Transverse colon (tissue), 4 donors: ENCODE results near the gene PTPRN2. TPM values are rescaled to one million over a fixed set of nuclear protein-coding genes. Genes with fewer than 3 reads are reported as not detected.
"Not testable (repeated sequence)": the region's sequence is repeated elsewhere in the genome, so short reads cannot be mapped to it uniquely, and the experiment has no call there.

Experiments
- DNase-seq: peaks from one replicate; pipeline ENCODE4 v3.0.0-alpha.2; 2019
- H3K27ac ChIP-seq, 4 donors: fragments of 200-600 bp; sonication (generic); 2 replicates each; pipeline ENCODE4 v1.5.1; 2016 to 2018; ENCODE audit warnings: inconsistent platforms in 4 of 4
- H3K27me3 ChIP-seq: fragments of 200-600 bp; sonication (generic); 2 replicates; pipeline ENCODE4 v1.5.1; 2017; ENCODE audit warnings: inconsistent platforms
- H3K36me3 ChIP-seq, 4 donors: fragments of 200-600 bp; sonication (generic); 2 replicates each; pipeline ENCODE4 v1.5.1; 2017 to 2019; ENCODE audit warnings: inconsistent platforms in 4 of 4
- H3K4me1 ChIP-seq, 4 donors: fragments of 200-600 bp; sonication (generic); 2 replicates each; pipeline ENCODE4 v1.5.1; 2017 to 2020; ENCODE audit warnings: inconsistent platforms in 4 of 4
- H3K4me3 ChIP-seq, 4 donors: fragments of 200-600 bp; sonication (generic); 1 replicate in 1 of 4; 2 replicates in 3 of 4; pipeline versions ENCODE4 v1.5.1 to v1.6.1; 2017 to 2019; ENCODE audit warnings: inconsistent platforms in 4 of 4
- H3K9me3 ChIP-seq, 2 donors: fragments of 200-600 bp; sonication (generic); 2 replicates each; pipeline ENCODE4 v1.5.1; 2017 to 2019; ENCODE audit warnings: inconsistent platforms in 2 of 2
- EP300 ChIP-seq: sonication (generic); formaldehyde crosslinking; IDR thresholded peaks from one replicate; pipeline ENCODE4 v1.6.1; 2017; ENCODE audit warnings: antibody characterized with exemption, low read depth
- POLR2A ChIP-seq: fragments of 450-650 bp; IDR thresholded peaks from one replicate; pipeline ENCODE4 v1.6.1; 2016; ENCODE audit warnings: antibody characterized with exemption, mild to moderate bottlenecking, moderate library complexity
- POLR2AphosphoS5 ChIP-seq, 3 donors: sonication (generic); formaldehyde crosslinking; IDR thresholded peaks; one replicate each; pipeline ENCODE4 v1.6.1; 2016; ENCODE audit warnings: antibody characterized with exemption in 3 of 3
- WGBS, 2 donors: methylation state at CpG; one replicate each; pipeline ENCODE4 v1.1.5; 2018; ENCODE audit warnings: low coverage in 1 of 2; 5-methylcytosine and 5-hydroxymethylcytosine counted together
- in situ Hi-C, 4 donors: fragments of 200-750 bp; cut with MboI; loops; one replicate each; pipeline versions ENCODE4 v1.15.0 to v1.15.1; 2017; ENCODE audit warnings: low sequenced_read_pairs in 3 of 4, low pct_ligation_motif_present in 1 of 4, low pct_unique_long_range_greater_than_20kb in 1 of 4
- intact Hi-C: fragments of 100-400 bp; cut with DNase I; formaldehyde crosslinking; loops from one replicate; pipeline ENCODE4 v1.15.1; 2023; ENCODE audit warnings: low total_unique reads
- total RNA-seq, 4 donors: library from RNA; depleted of rRNA; stranded (reverse); fragments of >200 nt; gene quantifications; one replicate each; pipeline ENCODE4 v1.1.0, GENCODE V29; 2016
- TF ChIP-seq, protein P1 (sequence below), 5 experiments: fragments of 200-600 bp in 3 of 5; fragments of 450-650 bp in 2 of 5; sonication (generic) in 3 of 5; IDR thresholded peaks; 1 replicate in 2 of 5; 2 replicates in 3 of 5; pipeline ENCODE4 v1.5.1; 2016 to 2017; ENCODE audit warnings: antibody characterized with exemption in 5 of 5, inconsistent platforms in 3 of 5, mild to moderate bottlenecking in 2 of 5, moderate library complexity in 1 of 5

Gene PTPRN2
- total RNA-seq, 4 donors from 2014 or later = 15.4 to 31.1 (median 21.8) TPM

DNA sequence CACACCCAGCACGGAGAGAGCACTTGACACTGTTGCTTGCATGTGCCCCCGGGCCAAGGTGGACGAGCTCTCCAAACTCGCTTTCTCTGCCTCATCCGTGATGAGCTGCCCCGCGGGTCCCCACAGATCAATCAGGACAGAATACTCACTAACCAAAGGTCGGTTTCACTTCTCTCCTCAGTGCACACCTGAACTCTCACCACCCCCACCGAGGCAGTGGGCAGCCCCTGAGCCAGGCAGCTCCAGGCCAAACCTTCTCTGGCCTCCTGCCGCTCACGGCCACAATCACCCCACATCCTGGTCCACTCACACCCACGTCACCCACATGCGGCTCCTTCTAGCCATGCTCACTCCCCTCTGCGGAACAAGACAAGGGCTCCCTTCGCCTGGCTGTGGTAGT is 806.9 kb downstream of the PTPRN2 start:
- no peaks in the 10 kb centered on the region for H3K36me3 ChIP-seq
- no peak for TF ChIP-seq POLR2AphosphoS5 (IDR thresholded peaks at IDR 0.05)
- no peak for TF ChIP-seq EP300
- TF ChIP-seq POLR2A = no peak
- TF ChIP-seq, protein P1, sequence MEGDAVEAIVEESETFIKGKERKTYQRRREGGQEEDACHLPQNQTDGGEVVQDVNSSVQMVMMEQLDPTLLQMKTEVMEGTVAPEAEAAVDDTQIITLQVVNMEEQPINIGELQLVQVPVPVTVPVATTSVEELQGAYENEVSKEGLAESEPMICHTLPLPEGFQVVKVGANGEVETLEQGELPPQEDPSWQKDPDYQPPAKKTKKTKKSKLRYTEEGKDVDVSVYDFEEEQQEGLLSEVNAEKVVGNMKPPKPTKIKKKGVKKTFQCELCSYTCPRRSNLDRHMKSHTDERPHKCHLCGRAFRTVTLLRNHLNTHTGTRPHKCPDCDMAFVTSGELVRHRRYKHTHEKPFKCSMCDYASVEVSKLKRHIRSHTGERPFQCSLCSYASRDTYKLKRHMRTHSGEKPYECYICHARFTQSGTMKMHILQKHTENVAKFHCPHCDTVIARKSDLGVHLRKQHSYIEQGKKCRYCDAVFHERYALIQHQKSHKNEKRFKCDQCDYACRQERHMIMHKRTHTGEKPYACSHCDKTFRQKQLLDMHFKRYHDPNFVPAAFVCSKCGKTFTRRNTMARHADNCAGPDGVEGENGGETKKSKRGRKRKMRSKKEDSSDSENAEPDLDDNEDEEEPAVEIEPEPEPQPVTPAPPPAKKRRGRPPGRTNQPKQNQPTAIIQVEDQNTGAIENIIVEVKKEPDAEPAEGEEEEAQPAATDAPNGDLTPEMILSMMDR (IDR thresholded peaks at IDR 0.05) = no peak
- no peak for DNase-seq
- intact Hi-C loops = no loop called here
- no peaks in the 10 kb centered on the region for H3K27me3 ChIP-seq
- H3K9me3 ChIP-seq = no peaks in the 10 kb centered on the region
- no peak overlapping the region for H3K27ac ChIP-seq
- no peaks in the 10 kb centered on the region for H3K4me1 ChIP-seq
- no peak overlapping the region for H3K4me3 ChIP-seq
- 86 to 87% methylated on average over 8 to 15 of the region's 15 CpGs for WGBS, 2 donors
- in situ Hi-C loops = no loop called here

DNA sequence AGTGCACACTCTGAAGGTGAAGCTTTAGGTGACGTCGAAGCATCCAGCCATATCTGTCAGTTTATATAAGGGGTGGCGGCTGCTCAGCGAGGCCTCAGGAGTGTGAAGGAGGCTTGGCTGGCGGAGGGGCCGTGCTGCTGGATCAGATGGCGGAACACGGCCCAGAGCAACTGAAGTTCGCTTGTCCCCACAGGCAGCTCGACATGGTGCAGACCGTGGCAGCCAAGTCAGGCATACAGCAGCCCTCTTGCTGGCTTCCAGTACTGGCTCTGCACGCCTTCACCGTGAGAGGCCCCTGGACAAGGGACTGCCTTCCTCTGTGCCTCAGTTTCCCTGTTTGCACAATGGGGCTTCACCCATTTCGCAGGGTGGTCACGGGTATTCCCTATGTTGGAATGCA is 807.3 kb downstream of the PTPRN2 start:
- Histone ChIP-seq H3K36me3 (no peaks in the 10 kb centered on the region), H3K9me3 (no peaks in the 10 kb centered on the region), H3K4me3 (no peak overlapping the region), H3K27ac (no peak overlapping the region), H3K4me1 (no peaks in the 10 kb centered on the region), H3K27me3 (no peaks in the 10 kb centered on the region)
- intact Hi-C loops (no loop called here), in situ Hi-C loops (no loop called here)
- WGBS, 2 donors = 91% methylated on average over 15 of the region's 15 CpGs; no CpG with 5 or more reads in 1 of the 2 donors
- DNase-seq = no peak
- TF ChIP-seq, protein P1 (IDR thresholded peaks at IDR 0.05) = no peak
- TF ChIP-seq POLR2A (no peak), POLR2AphosphoS5 (IDR thresholded peaks at IDR 0.05) (no peak), EP300 (no peak)

DNA sequence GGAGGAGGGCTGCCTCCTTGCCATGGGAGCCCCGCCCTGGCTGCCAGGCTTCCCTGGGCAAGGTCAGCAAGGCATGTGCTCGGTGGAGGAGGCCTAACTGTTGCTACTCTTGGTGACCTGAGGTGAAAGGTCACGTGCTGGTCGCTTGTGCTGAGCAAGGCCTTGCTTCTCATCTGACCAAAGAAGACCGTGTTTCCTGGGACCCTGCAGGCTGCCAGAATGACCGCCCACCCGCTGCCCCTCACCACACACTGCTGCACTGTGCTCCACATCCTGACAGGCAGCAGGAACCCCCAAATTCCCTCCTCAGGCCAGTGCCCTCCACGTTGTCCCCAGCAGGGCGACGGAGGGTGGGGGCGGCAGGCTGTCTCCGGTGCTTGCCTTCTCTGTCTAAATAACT is 808.4 kb downstream of the PTPRN2 start:
- H3K4me1 ChIP-seq = no peaks in the 10 kb centered on the region
- intact Hi-C loops (no loop called here), in situ Hi-C loops (no loop called here)
- WGBS, 2 donors = 84% methylated on average over 12 of the region's 12 CpGs; no CpG with 5 or more reads in 1 of the 2 donors
- H3K27ac ChIP-seq = no peak overlapping the region
- TF ChIP-seq, protein P1 (IDR thresholded peaks at IDR 0.05) = no peak
- no peak for TF ChIP-seq POLR2A
- TF ChIP-seq EP300 = no peak
- no peak overlapping the region for H3K4me3 ChIP-seq
- no peak for DNase-seq
- H3K27me3 ChIP-seq = no peaks in the 10 kb centered on the region
- no peaks in the 10 kb centered on the region for H3K9me3 ChIP-seq
- H3K36me3 ChIP-seq = no peaks in the 10 kb centered on the region

- H3K27ac ChIP-seq, H3K9me3 ChIP-seq, H3K4me1 ChIP-seq, H3K27me3 ChIP-seq, H3K4me3 ChIP-seq, in situ Hi-C loops, intact Hi-C loops, H3K36me3 ChIP-seq, DNase-seq: not testable (repeated sequence)
- 67 to 78% methylated on average over 6 to 15 of the region's 16 CpGs for WGBS, 2 donors
Measured at GRCh38 chr7:157777194-157777762, 810.3 kb downstream of the PTPRN2 start.
